Fibroblast of mammary gland (primary cell): ENCODE results near the gene FDXACB1.

Experiments
- DNase-seq: peaks from one replicate; pipeline ENCODE4 v3.0.0-alpha.2; 2010; ENCODE audit warnings: low read depth
- H3K4me3 ChIP-seq: 2 replicates; pipeline ENCODE4 v1.5.1; 2011; ENCODE audit warnings: low read depth, mild to moderate bottlenecking, low read length, moderate library complexity; ENCODE audit not compliant: control insufficient read depth
- TF ChIP-seq, protein P1 (sequence below): conservative IDR thresholded peaks from 2 replicates; pipeline ENCODE4 v1.5.1; 2011; ENCODE audit warnings: low read depth, low read length, inconsistent platforms; ENCODE audit not compliant: control insufficient read depth, insufficient read depth

FDXACB1 gene

DNA sequence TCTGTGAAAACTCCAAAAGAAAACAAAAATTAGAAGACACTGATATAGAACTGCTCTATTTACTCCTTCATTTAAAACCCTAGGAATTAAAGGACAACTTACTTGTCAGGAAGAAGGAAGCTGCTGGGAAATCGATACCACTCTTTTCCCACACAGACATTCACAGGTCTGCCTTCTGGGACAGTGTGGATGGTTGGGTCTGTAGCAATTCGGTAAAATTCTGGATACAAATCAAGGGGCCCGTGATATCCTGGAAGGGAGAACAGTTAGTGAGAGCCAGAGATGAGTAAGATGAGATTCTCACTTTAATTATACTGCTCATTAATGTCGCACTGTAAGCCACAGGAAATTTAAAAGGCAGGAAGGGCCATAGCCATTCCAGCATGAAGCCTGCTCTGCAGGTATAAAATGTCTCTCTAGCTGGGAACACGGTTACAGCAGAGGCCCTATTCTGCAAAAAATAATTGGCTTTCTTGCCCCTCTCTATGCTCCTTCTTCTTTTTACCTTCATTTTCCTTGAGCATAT is 41.5 kb downstream of the FDXACB1 start:
- TF ChIP-seq, protein P1, sequence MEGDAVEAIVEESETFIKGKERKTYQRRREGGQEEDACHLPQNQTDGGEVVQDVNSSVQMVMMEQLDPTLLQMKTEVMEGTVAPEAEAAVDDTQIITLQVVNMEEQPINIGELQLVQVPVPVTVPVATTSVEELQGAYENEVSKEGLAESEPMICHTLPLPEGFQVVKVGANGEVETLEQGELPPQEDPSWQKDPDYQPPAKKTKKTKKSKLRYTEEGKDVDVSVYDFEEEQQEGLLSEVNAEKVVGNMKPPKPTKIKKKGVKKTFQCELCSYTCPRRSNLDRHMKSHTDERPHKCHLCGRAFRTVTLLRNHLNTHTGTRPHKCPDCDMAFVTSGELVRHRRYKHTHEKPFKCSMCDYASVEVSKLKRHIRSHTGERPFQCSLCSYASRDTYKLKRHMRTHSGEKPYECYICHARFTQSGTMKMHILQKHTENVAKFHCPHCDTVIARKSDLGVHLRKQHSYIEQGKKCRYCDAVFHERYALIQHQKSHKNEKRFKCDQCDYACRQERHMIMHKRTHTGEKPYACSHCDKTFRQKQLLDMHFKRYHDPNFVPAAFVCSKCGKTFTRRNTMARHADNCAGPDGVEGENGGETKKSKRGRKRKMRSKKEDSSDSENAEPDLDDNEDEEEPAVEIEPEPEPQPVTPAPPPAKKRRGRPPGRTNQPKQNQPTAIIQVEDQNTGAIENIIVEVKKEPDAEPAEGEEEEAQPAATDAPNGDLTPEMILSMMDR, result no peak
- H3K4me3 ChIP-seq, result no peak overlapping the region
- no peak for DNase-seq

- H3K4me3 ChIP-seq, result no peak overlapping the region
- DNase-seq, result peak; percentile 83
- TF ChIP-seq, protein P1, result no peak
Measured at GRCh38 chr11:111836721-111837120, 42.2 kb downstream of the FDXACB1 start.

DNA sequence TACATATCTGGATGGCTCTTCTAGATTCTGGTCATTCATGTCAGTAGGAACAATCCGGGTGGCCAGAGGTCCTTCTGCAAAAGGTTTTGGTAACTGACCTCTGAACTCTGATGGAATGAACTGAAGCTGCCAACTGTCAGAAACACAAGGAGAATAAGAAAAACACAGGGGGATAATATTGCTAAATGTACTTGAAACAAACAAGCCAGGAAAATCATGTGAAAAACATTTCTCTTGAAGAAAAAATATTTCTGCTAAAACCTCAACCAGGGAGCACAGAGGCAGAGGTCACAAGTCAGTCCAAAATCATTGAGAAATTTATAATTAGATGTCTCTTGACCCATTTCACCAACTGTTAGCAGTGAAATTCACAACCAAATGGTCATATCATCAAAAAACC is 42.8 kb downstream of the FDXACB1 start:
- TF ChIP-seq, protein P1, result no peak
- DNase-seq, result peak; percentile 68
- no peak overlapping the region for H3K4me3 ChIP-seq

DNA sequence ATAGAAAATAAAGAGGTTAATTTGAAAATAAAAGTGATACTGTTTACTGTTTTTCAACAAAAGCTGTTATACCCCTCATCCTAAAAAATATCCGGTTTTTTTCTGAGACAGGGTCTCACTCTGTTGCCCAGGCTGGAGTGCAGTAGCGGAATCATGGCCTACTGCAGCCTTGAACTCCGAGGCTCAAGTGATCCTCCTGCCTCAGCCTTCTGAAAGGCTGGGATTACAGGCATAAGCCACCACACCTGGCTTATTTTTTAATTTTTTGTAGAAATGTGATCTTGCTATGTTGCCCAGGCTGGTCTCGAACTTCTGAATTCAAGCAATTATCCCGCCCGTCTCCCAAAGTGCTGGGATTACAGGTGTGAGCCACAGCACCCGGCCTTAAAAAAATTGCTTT is 43.3 kb downstream of the FDXACB1 start:
- TF ChIP-seq, protein P1, result no peak
- H3K4me3 ChIP-seq, result no peak overlapping the region
- no peak for DNase-seq

- TF ChIP-seq, protein P1, result no peak
- no peak overlapping the region for H3K4me3 ChIP-seq
- DNase-seq, result no peak
Measured at GRCh38 chr11:111834432-111835163, 44.4 kb downstream of the FDXACB1 start.

DNA sequence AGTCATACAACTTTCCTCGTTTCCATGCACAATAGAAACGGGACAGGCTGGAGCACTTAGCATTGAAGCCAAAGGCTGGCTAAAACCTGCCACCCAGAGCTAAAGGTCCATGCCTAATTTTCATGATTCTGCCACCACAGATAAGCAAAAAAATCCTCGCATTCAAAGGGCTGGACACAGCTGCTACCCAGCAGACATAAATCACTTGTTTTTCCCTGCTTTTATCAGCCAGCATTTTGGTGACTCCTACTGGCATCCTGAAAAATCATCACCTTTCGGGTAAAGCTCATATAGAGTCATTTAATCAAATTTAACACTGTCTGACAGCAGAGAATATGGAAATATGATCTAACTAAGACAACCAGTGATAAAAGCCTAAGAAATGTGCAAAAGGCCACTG is 45.4 kb downstream of the FDXACB1 start:
- TF ChIP-seq, protein P1, result peak; percentile 9
- no peak overlapping the region for H3K4me3 ChIP-seq
- peak; percentile 39 for DNase-seq
